Dermis blood vessel endothelial cell (primary cell): ENCODE data around the gene ATOH7. TPM values are rescaled to one million over a fixed set of nuclear protein-coding genes. Genes with fewer than 3 reads are reported as not detected.

Source experiments
- total RNA-seq: library from RNA; depleted of rRNA; stranded (reverse); fragments of >200 nt; gene quantifications from 2 replicates; pipeline ENCODE4 v1.2.3, GENCODE V29; 2014

ATOH7 gene
- total RNA-seq, 1 donor from 2014 or later: not detected

Other genes starting within 250 kb of the ATOH7 start
- 51.7 and 73.9 TPM in 2 replicates for gene HERC4, start 156.8 kb downstream of the ATOH7 start, total RNA-seq
- under 0.01 TPM in 1 of 2 replicates, not detected in the other for gene MYPN, start 122.6 kb downstream of the ATOH7 start, total RNA-seq
- gene HNRNPH3, start 100.0 kb upstream of the ATOH7 start, total RNA-seq: 19.2 and 40.1 TPM in 2 replicates
- gene PBLD, start 100.8 kb upstream of the ATOH7 start, total RNA-seq: 3.1 and 4.4 TPM in 2 replicates
- 18.2 and 23.5 TPM in 2 replicates for gene RUFY2, start 175.2 kb upstream of the ATOH7 start, total RNA-seq
- 8.7 and 11.6 TPM in 2 replicates for gene DNA2, start 239.9 kb upstream of the ATOH7 start, total RNA-seq